ENCODE data around the gene TM9SF1.

GRCh38 chr14:24162093-24162492 is 33.1 kb downstream of the TM9SF1 start:
- TF ChIP-seq CTCF (IDR thresholded peaks at IDR 0.05) (no peak), POLR2A (IDR thresholded peaks at IDR 0.05) (no peak)
